GM18502 (cell line): ENCODE results near the gene FCSK.
"Not testable (repeated sequence)": the region's sequence is repeated elsewhere in the genome, so short reads cannot be mapped to it uniquely, and the experiment has no call there.

ENCODE experiments used
- ATAC-seq: cut with Tn5 transposase; IDR thresholded peaks from one replicate; pipeline ENCODE4 v1.9.1; 2021; ENCODE audit warnings: mild to moderate bottlenecking; ENCODE audit not compliant: unreplicated experiment, poor library complexity

Gene FCSK

DNA sequence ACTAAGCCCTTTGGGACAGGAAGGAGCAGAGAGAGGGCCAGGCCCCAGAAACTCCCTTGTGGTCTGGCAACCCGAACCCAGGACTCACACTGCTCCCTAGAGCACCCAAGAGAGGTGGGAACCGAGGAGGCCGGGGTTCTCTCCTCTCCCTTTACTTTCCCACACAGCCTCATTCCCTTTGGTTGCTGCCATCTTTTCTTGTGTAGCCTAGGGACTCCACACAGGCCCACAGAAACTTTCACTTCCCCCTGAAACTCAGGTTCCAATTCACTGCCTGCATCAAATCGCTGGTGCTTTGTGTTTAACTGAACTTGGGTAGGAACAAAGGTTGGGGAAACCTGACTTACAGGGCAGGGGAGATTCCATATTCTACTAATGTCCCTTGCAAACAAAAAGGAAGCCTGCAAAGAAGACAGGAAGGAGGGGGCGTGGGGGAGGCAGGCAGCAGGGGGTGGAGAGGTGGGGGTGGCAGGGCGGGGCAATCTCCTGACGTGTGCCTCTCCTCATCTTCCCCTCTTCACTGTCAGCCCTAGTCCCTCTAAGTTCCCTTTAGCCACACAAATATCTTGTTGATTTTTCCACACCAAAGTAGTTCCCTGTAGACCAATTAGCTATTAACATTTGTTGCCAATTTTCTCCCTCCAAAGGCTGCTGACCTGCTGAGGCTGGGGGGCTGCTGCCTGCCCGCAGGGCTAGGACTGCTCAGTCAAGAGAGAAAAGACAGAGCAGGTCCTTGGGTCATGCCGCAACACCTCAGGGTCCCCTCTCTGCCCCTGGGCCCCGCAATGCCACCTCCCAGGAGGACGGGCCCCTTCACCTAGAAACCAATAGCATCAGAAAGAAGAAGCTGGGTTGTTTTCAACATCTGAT, 23.5 kb upstream of the FCSK start:
- ATAC-seq: peak; percentile 51

DNA sequence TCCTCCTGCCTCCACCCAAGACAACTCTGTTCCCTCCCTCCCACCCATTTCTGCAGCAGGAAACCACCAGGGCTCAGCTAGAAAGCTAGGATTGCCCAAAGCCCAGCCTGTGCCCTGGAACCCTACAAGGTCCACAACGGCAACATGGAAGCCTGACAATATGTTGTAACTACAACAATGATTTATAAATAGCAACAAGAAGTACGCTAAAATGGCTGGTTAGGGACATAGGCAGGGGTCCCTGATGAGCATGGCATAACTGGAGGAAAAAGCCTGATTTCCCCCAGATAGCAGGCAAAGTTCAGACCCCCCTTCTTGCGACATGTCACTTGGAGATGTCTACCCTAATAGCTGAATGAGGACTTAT, 22.1 kb upstream of the FCSK start:
- no peak for ATAC-seq

DNA sequence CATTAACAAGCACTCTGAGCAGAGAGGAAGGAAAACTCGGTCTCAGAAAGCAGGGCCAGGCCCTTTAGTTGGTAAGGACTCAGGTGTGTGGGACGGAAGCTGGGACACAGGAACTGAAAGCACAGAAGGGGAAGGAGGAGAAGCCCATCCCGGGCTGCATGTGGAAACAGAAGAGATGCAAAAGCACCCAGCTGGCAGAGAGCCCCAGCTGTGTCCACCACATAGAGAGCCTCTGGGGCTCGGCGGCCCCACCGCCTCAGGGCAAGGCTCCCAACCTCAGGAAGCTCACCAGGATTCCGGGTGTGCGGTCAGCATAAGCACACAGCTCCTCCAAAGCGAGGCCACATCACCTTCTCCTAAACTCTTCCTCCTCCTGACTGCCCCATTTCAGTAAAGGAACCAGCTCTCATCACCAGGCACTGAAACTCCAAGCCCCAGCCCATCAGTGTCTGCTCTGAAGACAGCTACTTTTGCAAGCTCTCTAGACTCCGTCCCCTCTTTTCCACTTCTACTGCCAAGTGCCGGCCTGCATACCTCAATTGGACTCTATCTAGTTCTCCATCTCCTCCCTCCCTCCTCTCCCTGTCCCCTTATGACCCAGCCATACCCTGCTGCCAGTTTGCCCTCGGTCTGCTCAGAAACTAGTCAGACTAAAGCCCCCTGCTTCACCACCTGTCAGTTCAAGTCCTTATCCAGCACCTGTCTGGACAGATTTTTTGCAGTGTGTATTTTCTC, 21.5 kb upstream of the FCSK start:
- ATAC-seq: no peak

DNA sequence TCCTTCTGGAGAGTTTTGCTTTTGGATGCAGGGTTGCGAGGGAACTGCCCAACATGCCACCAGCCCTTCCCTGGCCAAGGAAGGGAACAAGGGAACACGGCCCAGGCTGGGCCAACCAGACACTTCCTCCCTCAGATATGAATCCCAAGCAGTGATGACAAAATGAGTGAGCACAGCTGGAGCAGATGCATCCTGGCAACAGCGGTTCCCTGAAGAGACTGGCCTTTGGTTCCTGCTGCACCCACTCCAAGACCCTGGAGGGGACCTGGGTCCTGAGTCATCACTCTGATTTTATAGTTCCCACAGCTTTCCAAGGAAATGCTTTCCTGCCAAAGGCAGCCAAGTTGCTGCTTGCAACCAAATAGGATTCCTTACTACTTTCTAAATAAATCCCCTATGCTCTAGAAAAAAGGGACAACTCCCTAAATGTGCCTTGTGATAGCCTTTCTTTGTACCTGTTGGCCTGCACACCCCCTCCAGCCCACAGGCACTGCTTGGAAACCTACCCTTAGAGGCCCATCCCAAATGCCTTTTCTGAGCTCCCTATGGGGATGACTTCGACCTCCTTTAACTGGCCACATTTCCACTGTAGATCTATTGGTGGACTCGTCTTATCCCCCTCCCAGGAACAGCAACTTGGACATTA, 20.8 kb upstream of the FCSK start:
- ATAC-seq: no peak

DNA sequence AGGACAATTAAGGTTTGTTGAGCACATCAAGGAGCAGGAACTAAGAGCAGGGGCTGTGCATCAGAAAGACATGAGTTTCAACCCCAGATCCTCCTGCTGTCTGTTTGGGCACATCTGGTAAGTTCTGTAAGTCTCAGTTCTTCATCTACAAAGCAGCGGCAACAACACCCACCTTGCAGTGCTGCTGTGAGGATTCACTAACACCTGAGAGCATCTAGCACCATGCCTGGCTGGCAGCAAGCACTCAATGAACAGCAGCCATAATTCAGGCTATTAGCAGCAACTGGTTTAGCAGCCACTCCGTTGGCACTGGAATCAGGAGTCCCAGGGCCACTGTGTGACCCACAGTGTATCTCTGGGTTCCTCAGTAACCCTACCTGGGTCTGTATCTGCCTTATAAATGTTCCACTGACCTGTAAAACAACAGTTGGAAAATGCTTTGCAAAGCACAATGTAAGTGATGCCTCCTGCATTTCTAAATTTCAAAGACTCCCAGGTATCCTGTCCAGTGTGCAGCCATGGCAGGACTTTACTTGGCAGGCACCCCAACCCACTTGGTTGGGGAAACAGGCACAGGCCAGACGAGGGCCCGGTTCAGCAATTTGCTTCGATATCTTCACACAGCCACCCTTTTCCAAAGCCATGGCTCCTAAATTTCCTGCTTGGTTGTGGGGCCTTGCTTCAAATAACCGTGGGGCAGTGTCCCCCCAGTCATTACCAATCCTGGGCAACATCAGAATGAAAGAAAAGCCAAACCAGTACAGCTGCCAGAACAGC, 19.7 kb upstream of the FCSK start:
- ATAC-seq: no peak

DNA sequence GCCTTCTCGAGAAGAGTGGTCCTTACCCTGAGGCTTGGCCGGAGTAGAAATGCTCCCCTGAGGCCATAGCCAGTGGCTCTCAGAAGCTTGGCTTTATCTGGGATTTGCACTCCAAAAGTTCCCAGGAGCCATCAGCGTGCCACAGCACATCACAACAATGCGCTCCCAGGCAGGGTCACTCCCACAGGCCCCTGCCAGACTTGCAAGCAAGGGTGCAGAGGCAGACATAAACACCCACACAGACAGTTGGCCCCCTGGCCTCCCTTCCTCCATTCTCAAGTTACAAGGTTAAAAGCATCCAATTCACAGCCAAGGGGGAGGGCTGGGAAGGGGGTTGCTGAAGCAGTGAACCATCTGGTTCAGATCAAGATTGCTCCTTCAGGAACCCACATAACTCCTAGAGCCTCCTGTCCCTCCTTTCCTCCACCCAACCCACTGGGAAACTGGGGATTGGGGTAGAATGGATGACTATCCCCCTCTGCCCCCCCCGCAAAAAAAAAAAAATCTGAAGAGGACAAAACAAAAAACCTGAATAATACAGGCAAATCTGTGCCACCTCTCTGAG, 17.3 kb upstream of the FCSK start:
- no peak for ATAC-seq

DNA sequence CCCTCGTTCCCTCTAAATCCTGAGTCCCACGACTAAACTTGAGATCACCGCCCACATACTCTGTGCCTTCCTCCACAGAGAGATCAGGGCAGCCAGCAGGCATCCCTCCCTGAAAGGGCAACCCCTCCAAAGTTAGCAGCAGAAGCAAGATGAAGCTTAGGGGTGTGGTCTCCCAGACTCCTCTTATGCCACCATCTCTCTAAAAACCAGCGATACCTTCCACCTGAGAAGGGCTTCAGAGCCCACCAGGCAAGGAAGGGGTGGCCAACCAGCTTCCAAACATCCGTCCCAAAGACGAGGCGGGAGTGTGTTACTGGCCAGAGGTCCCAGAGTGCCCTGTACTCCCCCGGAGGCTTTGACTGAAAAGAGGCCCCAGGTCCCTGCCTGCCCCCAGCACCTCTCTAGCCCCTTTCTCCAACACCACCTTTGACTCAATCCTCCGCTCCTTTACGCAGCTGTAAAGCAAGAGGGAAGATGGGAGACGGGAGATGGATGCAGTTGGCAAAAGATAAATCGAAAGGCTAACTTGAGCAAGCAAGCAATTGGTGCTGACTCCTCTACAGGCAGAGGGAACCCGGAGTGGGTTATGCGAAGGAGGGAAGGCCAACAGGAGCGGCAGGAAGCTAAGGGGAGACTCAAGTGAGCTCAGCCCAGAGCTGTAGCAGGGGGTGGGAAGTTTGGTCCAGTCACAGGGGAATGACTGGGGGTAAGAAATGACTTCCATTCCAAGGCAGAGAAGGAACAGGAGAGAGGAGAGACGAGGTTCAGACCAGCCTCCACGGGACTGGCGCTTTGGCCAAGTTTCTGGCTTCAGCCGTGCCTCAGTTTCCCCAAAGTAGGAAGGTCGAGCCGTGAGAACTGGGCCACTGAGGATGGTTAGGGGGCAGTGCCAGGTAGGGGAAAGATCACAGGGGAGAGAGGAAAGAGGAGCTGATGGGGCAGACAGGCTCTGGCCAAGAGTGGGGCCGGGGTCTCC, 16.5 kb upstream of the FCSK start:
- no peak for ATAC-seq

DNA sequence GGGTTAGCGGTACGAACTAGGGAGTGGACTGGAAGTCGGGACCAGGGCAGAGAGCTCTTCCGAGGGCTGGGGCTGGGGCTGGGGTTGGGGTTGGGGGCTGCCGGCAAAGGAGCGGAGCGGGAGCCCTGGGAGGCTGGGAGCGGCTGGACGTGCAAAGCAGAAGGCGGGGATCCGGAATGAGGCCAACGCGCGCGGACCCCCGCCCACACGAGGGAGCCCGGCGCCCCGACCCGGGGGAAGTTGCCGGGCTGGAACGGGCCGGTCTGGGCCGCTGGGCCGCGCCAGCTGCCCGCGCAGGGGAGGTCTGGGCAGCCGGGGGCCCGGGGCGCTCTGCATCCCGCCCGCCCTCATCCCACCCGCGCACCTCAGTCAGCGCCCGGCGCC, 15.8 kb upstream of the FCSK start:
- no peak for ATAC-seq

DNA sequence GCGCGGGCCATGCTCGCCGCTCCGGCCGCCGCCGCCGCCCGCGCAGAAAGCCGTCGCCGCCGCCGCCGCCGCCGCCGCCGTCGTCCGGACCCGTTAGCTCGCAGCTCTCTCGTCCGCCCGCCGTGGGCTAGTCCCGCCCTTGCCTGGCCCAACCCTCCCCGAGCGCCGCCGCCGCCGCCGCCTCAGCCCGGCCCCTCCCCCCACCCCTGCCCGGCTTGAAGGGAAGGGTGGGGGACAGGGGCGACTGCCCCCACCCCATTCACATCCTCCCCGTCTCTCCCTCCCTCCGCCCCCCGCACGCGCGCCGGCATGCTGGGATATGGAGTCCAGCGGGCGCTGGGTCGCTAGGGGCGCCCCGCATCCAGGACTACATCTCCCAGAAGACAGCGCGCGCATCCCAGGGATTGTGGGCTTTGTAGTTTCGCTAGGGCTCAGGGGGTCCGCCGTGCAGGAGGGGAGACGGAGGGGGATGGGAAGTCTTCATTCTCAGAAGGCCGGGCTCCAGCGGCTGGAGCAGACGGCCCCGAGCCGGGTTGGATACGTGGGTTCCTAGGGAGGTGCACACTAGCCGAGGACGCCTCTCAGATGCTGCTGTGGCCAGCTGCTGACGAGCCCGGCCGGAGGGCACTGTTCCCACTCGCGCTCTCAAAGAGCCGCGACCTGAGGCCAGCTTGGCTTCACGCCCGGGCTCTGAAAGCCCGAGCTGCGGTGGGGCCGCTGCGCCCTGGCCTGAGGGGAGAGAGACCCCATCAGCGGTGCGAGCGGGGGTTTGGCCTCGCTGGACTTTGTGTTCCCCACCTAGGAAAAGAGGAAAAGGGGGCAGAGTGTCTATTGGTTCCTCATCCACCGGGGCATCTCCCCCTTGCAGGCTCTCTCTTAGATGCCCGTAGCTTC, 15.2 kb upstream of the FCSK start, which contains the start of gene ST3GAL2:
TSS of gene ST3GAL2 (minus strand) at position 132 of the 894 bp plus-strand sequence. CDS start 40,570 bp downstream, outside the sequence.
- peak; percentile 87 for ATAC-seq

DNA sequence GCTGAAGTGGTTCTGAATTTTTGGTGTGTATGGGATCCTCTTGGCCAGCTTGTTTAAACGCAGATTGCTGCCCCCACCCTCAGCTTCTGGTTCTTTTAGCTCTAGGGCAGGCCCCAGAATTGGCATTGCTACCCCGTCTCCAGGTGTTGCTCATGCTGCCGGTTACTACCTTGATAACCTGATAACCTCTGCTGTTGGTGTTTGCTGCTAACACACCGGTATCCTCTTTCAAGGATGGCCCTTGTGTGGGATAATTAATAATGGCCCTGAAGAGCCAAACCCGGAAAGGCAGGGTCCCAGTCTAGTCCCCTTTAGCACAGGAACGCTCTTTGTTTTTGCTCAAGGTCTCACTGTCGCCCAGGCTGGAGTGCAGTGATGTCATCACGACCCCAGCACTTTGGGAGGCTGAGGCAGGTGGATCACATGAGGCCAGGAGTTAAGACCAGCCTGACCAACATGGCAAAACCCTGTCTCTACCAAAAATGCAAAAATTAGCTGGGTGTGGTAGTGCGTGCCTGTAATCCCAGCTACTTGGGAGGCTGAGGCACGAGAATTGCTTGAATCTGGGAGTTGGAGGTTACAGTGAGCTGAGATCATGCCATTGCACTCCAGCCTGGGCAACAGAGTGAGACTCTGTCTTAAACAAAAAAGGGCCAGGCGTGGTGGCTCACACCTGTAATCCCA, 14.2 kb upstream of the FCSK start:
- ATAC-seq: no peak

DNA sequence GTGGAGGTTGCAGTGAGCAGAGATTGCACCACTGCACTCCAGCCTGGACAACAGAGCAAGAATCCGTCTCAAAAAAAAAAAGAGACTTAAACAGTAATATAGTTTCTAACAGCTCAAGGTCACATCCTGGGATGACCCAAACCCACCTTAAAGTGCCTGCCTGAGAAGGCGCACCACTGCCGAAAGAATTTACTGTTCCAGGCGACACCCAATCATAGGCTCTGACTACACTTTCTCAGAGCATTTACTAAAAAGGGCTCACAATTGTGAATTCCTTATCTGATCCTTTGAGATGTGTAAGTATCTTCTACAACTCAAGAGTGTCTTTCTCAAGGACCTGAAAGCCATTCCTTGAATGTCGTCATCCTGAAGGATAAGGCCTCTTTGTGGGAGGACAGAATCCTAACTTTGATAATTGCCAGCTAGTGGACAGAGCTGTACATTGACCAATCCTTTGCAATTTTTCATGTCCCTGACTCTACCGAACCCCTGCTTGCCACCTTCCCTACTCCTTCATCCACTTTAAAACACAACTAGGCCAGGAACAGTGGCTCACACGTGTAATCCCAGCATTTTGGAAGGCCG, 12.9 kb upstream of the FCSK start:
- no peak for ATAC-seq

DNA sequence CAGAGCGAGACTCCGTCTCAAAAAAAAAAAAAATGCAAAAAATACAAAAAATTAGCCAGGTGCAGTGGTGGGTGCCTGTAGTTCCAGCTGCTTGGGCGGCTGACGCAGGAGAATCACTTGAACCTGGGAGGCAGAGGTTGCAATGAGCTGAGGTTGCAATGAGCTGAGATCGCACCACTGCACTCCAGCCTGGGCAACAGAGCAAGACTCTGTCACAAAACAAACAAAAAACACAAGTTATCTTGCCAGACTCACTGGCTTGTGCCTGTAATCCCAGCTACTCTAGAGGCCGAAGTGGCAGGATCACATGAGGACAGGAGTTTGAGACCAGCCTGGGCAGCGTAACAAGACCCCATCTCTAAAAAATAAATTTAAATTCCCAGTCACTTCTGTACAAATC, 12.1 kb upstream of the FCSK start:
- ATAC-seq: no peak

DNA sequence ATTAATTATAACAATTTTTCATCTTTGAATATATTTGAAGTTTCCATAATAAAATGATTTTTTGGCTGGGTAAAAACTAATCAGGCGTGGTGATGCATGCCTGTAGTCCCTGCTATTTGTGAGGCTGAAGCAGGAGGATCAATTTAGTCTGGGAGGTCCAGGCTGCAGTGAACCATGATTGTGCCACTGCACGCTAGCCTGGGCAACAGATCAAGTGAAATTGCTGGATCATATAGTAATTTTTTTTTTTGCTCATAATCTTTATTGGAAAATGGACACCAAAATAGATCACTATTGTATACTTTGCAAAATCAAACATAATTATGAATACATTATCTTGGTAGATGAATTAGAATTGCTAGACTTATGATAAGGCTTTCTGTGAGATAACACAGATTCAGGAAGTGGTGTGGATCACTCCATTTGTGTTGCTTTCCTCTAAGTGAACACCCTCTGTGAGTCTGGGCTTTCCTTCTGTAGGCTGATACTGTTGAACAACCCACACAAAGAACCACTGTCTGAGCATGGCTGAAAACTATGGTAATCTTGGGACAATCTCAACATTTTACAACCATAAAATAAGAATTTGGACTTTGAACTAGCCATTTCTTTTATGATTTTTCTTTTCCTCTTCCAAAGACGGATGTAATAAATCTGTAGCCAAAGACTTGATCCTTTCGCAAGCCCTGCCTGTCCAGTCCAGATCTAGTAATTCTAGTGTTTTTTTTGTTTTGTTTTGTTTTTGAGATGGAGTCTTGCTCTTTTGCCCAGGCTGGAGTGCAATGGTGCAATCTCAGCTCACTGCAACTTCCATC, 9.9 kb upstream of the FCSK start:
- no peak for ATAC-seq

DNA sequence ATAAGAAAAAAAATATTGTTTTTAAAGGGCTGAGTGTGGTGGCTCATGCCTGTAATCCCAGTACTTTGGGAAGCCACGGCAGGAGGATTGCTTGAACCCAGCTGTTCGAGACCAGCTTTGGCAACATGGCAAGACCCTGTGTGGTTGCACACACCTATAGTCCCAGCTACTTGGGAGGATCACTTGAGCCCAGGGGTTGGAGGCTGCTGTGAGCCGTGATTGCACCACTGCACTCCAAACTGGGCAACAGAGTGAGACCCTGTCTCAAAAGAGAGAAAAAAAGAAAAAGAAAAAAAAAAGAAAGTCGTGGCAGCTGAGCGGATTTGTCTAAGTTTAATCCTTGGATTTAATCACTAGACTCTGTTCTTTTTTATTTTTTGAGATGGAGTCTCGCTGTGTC, 6.3 kb upstream of the FCSK start:
- no peak for ATAC-seq

DNA sequence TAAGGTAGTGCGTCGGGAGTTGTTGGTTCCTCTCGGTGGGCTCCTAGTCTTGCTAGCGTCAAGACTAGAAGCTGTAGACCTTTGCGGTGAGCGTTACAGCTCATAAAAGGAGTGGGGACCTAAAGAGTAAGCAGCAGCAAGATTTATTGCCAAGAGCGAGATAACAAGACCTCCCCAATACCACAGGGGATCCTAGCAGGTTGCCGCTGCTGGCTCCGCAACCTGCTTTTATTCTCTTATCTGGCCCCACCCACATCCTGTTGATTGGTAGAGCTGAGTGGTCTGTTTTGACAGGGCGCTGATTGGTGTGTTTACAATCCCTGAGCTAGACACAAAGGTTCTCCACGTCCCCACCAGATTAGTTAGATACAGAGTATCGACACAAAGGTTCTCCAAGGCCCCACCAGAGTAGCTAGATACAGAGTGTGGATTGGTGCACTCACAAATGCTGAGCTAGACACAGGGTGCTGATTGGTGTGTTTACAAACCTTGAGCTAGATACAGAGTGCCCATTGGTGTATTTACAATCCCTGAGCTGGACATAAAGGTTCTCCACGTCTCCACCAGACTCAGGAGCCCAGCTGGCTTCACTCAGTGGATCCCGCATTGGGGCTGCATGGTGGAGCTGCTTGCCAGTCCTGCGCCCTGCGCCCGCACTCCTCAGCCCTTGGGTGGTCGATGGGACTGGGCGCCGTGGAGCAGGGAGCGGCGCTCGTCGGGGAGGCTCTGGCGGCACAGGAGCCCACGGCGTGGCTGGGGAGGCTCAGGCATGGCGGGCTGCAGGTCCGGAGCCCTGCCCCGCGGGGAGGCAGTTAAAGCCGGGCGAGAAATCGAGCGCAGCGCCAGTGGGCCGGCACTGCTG, 4.0 kb upstream of the FCSK start:
- ATAC-seq: not testable (repeated sequence)
